GM12892 (cell line): ENCODE measurements around the gene PITPNC1.

Source experiments
- POLR2A ChIP-seq: IDR thresholded peaks from 2 replicates; pipeline ENCODE4 v1.6.1; 2011; ENCODE audit warnings: low read depth, low read length, control low read depth
- POLR2AphosphoS5 ChIP-seq: IDR thresholded peaks from 2 replicates; pipeline ENCODE4 v1.6.1; 2011; ENCODE audit warnings: low read depth, low read length, control low read depth

GRCh38 chr17:67431249-67432015 is 54.4 kb downstream of the PITPNC1 start:
- TF ChIP-seq POLR2A: no peak
- TF ChIP-seq POLR2AphosphoS5: no peak
